Left colon (tissue), 2 donors: ENCODE data around the gene LYG1. TPM values are rescaled to one million over a fixed set of nuclear protein-coding genes. Genes with fewer than 3 reads are reported as not detected.
"Not testable (repeated sequence)": the region's sequence is repeated elsewhere in the genome, so short reads cannot be mapped to it uniquely, and the experiment has no call there.

Source experiments
- ATAC-seq: fragments of 200-7000 bp; cut with Tn5 transposase; one replicate; pipeline ENCODE4 v1.9.1; 2020; ENCODE audit warnings: mild to moderate bottlenecking, moderate library complexity
- DNase-seq, 2 donors: peaks; one replicate each; pipeline ENCODE4 v3.0.0-alpha.2; 2020
- intact Hi-C, 2 donors: fragments of 100-400 bp; cut with DNase I in 1 of 2; cut with micrococcal nuclease in 1 of 2; formaldehyde crosslinking; loops; one replicate each; pipeline versions ENCODE4 v1.11.2 to v1.14.0; 2022; cut with DNase I, micrococcal nuclease
- long read RNA-seq: library from polyadenylated mRNA; unstranded; transcript quantifications from one replicate; pipeline ENCODE4 v2.0.0, GENCODE V29; 2021
- total RNA-seq, 2 donors: library from RNA; stranded (reverse); fragmentation: NEBNext Ultra II Directional; extraction: Animal tissue kit (Norgen Biotek cat#: 25700); gene quantifications; one replicate each; pipeline ENCODE4 v1.2.1, GENCODE V29; 2021
- donor health status: DM: no; HTN: no; CAD: no.
- donor health status: DM: yes; HTN: yes; CAD: no.

LYG1 gene
- total RNA-seq, result 1 to 10 TPM in 1 of 2 donors, under 1 TPM in 1; 0.55 to 1.2 TPM
- long read RNA-seq, partial matches to known transcripts, result 0 of 2 reads
- long read RNA-seq, other reads (novel, unspliced or antisense), result 2 of 2 reads

DNA sequence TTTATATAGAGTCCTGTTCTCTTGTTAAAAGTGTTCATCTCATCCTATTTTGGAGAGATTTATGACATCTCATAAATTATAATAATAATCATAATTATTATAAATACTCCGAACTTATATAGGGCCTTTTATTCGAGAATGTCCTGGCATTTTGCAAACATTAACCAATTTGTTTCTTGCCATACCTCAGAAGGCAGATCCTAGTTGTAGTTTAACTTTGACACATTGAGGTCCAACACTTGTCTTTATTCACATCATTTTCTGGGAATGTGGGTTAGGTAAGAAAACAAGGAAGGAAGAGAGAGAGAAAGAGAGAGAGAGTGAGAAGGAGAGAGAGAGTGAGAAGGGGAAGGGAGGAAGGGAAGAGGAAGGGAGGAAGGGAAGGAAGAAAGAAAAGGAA, at the start of gene LYG1:
TSS of gene LYG1 (minus strand) at position 101 of the 400 bp plus-strand sequence. CDS start 5,527 bp downstream, outside the sequence.
- ATAC-seq, intact Hi-C loops, DNase-seq: not testable (repeated sequence)

DNA sequence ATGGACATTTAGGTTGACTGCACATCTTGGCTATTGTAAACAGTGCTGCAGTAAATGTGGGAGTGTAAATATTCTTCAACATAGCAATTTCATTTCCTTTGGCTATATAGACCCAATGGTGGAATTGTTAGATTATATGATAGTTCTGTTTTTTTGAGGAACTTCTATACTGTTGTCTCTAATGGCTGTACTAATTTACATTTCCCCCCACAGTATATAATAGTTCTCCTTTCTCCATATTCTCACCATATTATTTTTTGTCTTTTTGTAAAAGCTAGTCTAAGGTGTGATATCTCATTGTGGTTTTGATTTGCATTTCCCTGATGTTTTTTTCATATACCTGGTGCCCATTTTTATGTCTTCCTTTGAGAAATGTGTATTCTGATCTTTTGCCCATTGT, 49.2 kb upstream of the LYG1 start:
- ATAC-seq, result peak; percentile 31
- no peak for DNase-seq
- intact Hi-C loops, result no loop called here

GRCh38 chr2:99348173-99348572, 47.2 kb upstream of the LYG1 start:
- intact Hi-C loops, result no loop called here
- DNase-seq (no peak), ATAC-seq (no peak)

GRCh38 chr2:99346218-99346617, 45.2 kb upstream of the LYG1 start:
- no peak for ATAC-seq
- intact Hi-C loops, result no loop called here
- no peak for DNase-seq

GRCh38 chr2:99345446-99345845, 44.4 kb upstream of the LYG1 start:
- ATAC-seq, result not testable (repeated sequence)

DNA sequence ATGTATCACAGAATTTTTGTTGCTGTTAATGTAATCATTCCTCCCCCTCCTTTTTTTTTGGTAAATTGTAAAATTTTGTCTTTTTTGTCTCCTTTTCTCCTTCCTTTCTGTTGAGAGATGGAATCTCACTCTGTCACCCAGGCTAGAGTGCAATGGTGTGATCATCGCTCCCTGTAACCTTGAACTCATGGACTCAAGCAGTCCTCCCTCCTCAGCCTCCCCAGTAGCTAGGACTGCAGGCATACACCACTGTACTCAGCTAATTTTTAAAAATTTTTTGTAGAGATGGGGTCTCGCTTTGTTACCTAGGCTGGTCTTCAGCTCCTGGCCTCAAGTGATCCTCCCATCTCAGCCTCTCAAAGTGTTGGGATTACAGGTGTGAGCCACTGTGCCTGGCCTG, 41.5 kb upstream of the LYG1 start:
- DNase-seq (no peak), ATAC-seq (no peak)
- intact Hi-C loops, result no loop called here

More at GRCh38 chr2:99345446-99345845, 44.4 kb upstream of the LYG1 start:
- intact Hi-C loops, DNase-seq: not testable (repeated sequence)

- ATAC-seq (no peak), DNase-seq (no peak)
- intact Hi-C loops, result no loop called here
Observed at GRCh38 chr2:99340669-99341236, 39.8 kb upstream of the LYG1 start.

- ATAC-seq, result no peak
- DNase-seq, result no peak
- intact Hi-C loops, result loop anchor here in 1 of 2 donors (5.0 kb wide), 1 partner anchor 149 kb away; no protein-coding TSS in a partner anchor
Observed at GRCh38 chr2:99338029-99338585, 37.1 kb upstream of the LYG1 start.

- ATAC-seq, result peak; percentile 86
- intact Hi-C loops, result loop anchor here in 1 of 2 donors (5.0 kb wide), 1 partner anchor 150 kb away; no protein-coding TSS in a partner anchor
- peak; percentile 97 for DNase-seq
Observed at GRCh38 chr2:99337113-99338028, 36.4 kb upstream of the LYG1 start, which contains the start of gene EIF5B. Gene EIF5B, plus strand, starts transcription at chr2:99337389. Its CDS starts 166 bp downstream, at chr2:99337555.

- no peak for ATAC-seq
- intact Hi-C loops, result loop anchor here in 1 of 2 donors (5.0 kb wide), 1 partner anchor 151 kb away; no protein-coding TSS in a partner anchor
- no peak for DNase-seq
Observed at GRCh38 chr2:99336804-99337112, 35.8 kb upstream of the LYG1 start.

DNA sequence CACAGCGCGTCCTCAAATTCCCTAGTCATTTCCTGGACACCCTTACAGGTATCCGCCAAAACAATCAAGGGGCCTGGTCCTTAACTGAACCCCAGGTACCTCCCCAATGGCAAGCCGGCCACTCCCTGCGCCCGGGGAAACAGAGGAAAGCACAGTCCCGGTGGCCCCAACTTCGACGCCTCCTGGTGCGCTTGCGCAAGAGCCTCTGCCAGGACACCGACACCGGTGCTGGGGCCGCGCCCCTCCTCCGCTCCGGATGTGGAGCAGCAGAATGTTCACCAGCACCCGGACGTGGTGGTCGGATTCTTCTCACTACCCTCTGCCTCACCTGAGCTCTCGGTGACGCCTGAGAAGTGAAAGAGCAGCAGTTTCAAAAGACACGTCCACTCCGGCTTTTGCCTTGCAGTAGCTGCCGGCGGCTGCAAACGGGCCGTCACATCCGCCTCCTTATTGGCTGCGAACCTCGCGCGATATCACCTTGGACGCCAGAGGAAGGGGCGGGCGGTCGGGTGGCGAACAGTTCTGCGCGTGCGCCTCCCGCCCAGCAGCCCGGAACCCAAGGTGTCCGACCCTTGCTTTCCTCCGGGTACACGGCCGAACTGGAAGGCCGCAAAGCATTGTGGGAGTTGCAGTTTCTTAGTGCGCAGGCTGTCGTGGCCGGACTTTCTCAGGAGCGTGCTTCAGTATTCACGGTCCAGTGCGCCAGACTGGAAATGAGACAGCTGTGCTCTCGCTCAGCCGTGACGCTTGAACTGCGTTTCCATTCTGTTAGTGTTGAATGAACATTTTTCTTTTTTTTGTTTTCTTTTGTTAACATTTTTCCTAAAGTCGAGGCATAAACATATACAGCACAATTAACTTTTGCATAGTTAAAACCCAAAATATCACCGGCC, 35.2 kb upstream of the LYG1 start, which contains the start of gene TXNDC9:
TSS of gene TXNDC9 (minus strand) at position 423 of the 893 bp plus-strand sequence. CDS start 3,123 bp downstream, outside the sequence.
- DNase-seq (peak; percentile 98 to 99), ATAC-seq (peak; percentile 86)
- intact Hi-C loops, result loop anchor here in 1 of 2 donors (5.0 kb wide), 1 partner anchor 151 kb away; no protein-coding TSS in a partner anchor

- intact Hi-C loops, result no loop called here
- DNase-seq, result no peak
- ATAC-seq, result no peak
Observed at GRCh38 chr2:99325384-99325783, 24.4 kb upstream of the LYG1 start.

DNA sequence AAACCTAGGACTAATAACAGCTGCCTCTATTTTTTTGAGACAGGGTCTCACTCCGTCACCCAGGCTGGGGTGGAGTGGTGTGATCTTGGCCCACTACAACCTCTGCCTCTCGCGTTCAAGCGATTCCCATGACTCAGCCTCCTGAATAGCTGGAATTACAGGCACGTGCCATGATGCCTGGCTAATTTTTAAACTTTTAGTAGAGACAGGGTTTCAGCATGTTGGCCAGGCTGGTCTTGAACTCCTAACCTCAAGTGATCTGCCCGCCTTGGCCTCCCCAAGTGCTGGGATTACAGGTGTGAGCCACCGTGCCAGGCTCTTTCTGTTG, 16.8 kb upstream of the LYG1 start:
- DNase-seq, ATAC-seq, intact Hi-C loops: not testable (repeated sequence)

GRCh38 chr2:99317161-99317872, 16.3 kb upstream of the LYG1 start:
- intact Hi-C loops, result no loop called here
- ATAC-seq, result no peak
- no peak for DNase-seq

- intact Hi-C loops, result no loop called here
Observed at GRCh38 chr2:99299580-99299979, 1.4 kb downstream of the LYG1 start.

DNA sequence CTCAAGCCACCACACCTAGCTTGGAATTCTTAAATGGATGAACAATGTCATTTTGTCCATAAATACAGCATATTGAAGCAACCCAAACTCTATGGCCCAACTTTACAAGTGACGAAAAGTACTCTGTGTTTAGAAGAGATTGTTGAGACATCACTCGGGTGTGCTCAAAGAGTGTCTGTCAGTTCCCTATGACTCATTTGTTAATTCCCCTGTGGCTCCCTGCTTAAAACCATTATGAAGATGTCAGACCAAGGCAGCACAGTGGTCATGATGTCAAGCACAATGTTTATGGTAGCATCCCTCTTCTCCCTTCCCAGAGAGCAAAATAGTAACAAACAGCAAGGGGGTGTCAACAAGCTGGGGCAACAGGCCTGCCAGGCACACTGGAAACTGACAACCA, 3.0 kb downstream of the LYG1 start:
- DNase-seq (no peak), ATAC-seq (no peak)
- intact Hi-C loops, result no loop called here

More at GRCh38 chr2:99299580-99299979, 1.4 kb downstream of the LYG1 start:
- DNase-seq, result no peak
- no peak for ATAC-seq

DNA sequence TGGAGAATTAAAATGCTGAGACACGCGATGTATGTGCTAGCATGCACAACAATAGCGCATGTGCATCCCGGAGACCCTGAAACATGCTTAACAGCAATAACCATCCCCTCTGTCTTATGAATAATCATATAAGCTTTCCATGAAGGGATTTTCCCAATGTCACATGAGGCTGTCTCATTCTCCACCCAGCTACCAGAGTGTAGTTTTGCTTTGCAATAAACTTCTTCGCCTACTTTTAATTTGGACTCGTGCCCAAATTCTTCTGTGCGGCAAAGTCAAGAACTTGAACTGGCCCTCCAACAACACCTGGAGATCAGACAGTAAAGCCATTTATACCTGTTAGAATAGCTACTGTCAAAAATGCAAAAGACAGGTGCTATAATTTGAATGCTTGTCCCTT, 15.5 kb downstream of the LYG1 start:
- DNase-seq (no peak), ATAC-seq (peak; percentile 70)
- intact Hi-C loops, result no loop called here
